Caco-2 (cell line): ENCODE measurements around the gene MYOF. TPM values are rescaled to one million over a fixed set of nuclear protein-coding genes. Genes with fewer than 3 reads are reported as not detected.

Experiments
- BruUV-seq: library from RNA; stranded (reverse); fragments of 400-500 nt; replicated peaks from 2 replicates; lab custom pipeline; 2021; lab: Mats Ljungman, UMichigan
- CTCF ChIA-PET: fragments of 300-600 bp; sonication (Branson Sonifier 250); formaldehyde crosslinking; loops from one replicate; lab custom pipeline; 2022; ENCODE audit warnings: antibody characterized with exemption; lab: Charles Lee
- POLR2A ChIA-PET: fragments of 300-600 bp; sonication (Branson Sonifier 250); formaldehyde crosslinking; loops from one replicate; lab custom pipeline; 2022; ENCODE audit warnings: antibody characterized with exemption; lab: Charles Lee
- DNase-seq, 2 experiments: peaks; one replicate each; pipeline versions ENCODE4 v3.0.0 to v3.0.0-alpha.2; 2020 to 2022
- H3K27me3 ChIP-seq: replicated peaks from 2 replicates; pipeline ENCODE4 v1.6.0; 2011; ENCODE audit warnings: low read length; ENCODE audit not compliant: control insufficient read depth, insufficient read depth
- H3K36me3 ChIP-seq: 2 replicates; pipeline ENCODE4 v1.5.1; 2011; ENCODE audit warnings: low read length; ENCODE audit not compliant: control insufficient read depth, insufficient read depth
- H3K4me1 ChIP-seq: fragments of 250-450 bp; sonication (Bioruptor Pico); 2 replicates; pipeline ENCODE4 v1.5.1; 2020; ENCODE audit warnings: mild to moderate bottlenecking
- H3K4me3 ChIP-seq: 2 replicates; pipeline ENCODE4 v1.5.1; 2011; ENCODE audit warnings: low read depth, mild to moderate bottlenecking, control low read depth, low read length
- H3K9me3 ChIP-seq: fragments of 250-450 bp; sonication (Bioruptor Pico); 2 replicates; pipeline ENCODE4 v1.5.1; 2020; ENCODE audit warnings: mild to moderate bottlenecking, moderate library complexity
- H3K27ac Mint-ChIP-seq: one replicate; pipeline ENCODE4 v1.8.0; 2022; ENCODE audit warnings: mixed read lengths; ENCODE audit not compliant: unreplicated experiment
- H3K27me3 Mint-ChIP-seq: one replicate; pipeline ENCODE4 v1.8.0; 2022; ENCODE audit warnings: mixed read lengths; ENCODE audit not compliant: insufficient read depth, unreplicated experiment
- H3K36me3 Mint-ChIP-seq: one replicate; pipeline ENCODE4 v1.8.0; 2022; ENCODE audit warnings: mild to moderate bottlenecking, mixed read lengths; ENCODE audit not compliant: insufficient read depth, unreplicated experiment
- H3K4me1 Mint-ChIP-seq: one replicate; pipeline ENCODE4 v1.8.0; 2022; ENCODE audit warnings: low read depth, mixed read lengths; ENCODE audit not compliant: unreplicated experiment
- H3K4me3 Mint-ChIP-seq: one replicate; pipeline ENCODE4 v1.8.0; 2022; ENCODE audit warnings: mild to moderate bottlenecking, moderate library complexity, mixed read lengths; ENCODE audit not compliant: unreplicated experiment
- H3K9me3 Mint-ChIP-seq: one replicate; pipeline ENCODE4 v1.8.0; 2022; ENCODE audit warnings: mixed read lengths; ENCODE audit not compliant: unreplicated experiment
- CTCF ChIP-seq, 2 experiments: fragments of 200-600 bp in 1 of 2; IDR thresholded peaks; 1 replicate in 1 of 2; 2 replicates in 1 of 2; pipeline versions ENCODE4 v1.5.1 to v1.8.0; 2011 to 2022; ENCODE audit warnings: antibody characterized with exemption in 1 of 2, control low read depth in 1 of 2, inconsistent platforms in 1 of 2, low read depth in 1 of 2, low read length in 1 of 2, mild to moderate bottlenecking in 1 of 2, moderate library complexity in 1 of 2; ENCODE audit not compliant: insufficient read depth in 1 of 2, severe bottlenecking in 1 of 2, unreplicated experiment in 1 of 2
- intact Hi-C: fragments of 100-400 bp; cut with micrococcal nuclease; formaldehyde crosslinking; loops from one replicate; pipeline ENCODE4 v1.10.0; 2022; ENCODE audit not compliant: unreplicated experiment
- total RNA-seq: library from RNA; stranded (reverse); gene quantifications from 2 replicates; pipeline ENCODE4 v1.2.3, GENCODE V29; 2022

Gene MYOF
- total RNA-seq, 1 experiment from 2014 or later: 148 TPM

- H3K9me3 Mint-ChIP-seq: no peaks in the 10 kb centered on the region
- H3K36me3 ChIP-seq: no peaks in the 10 kb centered on the region
- H3K4me3 Mint-ChIP-seq: no peak overlapping the region
- BruUV-seq: no TSS peak
- H3K4me1 Mint-ChIP-seq: peaks cover 6% of the 10 kb centered on the region
- TF ChIP-seq CTCF (IDR thresholded peaks at IDR 0.05; ENCODE audit: insufficient read depth in 1 of 2, low read depth in 1 of 2, low read length in 1 of 2, severe bottlenecking in 1 of 2, unreplicated experiment in 1 of 2): no peak
- intact Hi-C loops: no loop called here
- H3K4me3 ChIP-seq: no peak overlapping the region
- no peaks in the 10 kb centered on the region for H3K36me3 Mint-ChIP-seq
- H3K27me3 Mint-ChIP-seq: no peaks in the 10 kb centered on the region
- no peak for DNase-seq
- 0 out of 2 replicates have a peak, but pooled peaks cover 6% of the 10 kb centered on the region for H3K9me3 ChIP-seq
- ChIA-PET CTCF (interaction anchor here (0.6 kb wide), 2 partner anchors 75 to 211 kb away, joined by 3 to 4 read pairs; no protein-coding TSS in a partner anchor), POLR2A (no interaction called here)
- H3K27ac Mint-ChIP-seq: no peak overlapping the region
- H3K27me3 ChIP-seq: no peaks in the 10 kb centered on the region
- H3K4me1 ChIP-seq: no peaks in the 10 kb centered on the region
Measured at GRCh38 chr10:93267521-93267920, 214.6 kb downstream of the MYOF start.

- Histone ChIP-seq H3K36me3 (no peaks in the 10 kb centered on the region), H3K4me3 (no peak overlapping the region), H3K9me3 (0 out of 2 replicates have a peak, but pooled peaks cover 6% of the 10 kb centered on the region), H3K4me1 (no peaks in the 10 kb centered on the region), H3K27me3 (no peaks in the 10 kb centered on the region)
- BruUV-seq: no TSS peak
- Mint-ChIP-seq H3K27ac (no peak overlapping the region), H3K36me3 (no peaks in the 10 kb centered on the region), H3K27me3 (no peaks in the 10 kb centered on the region), H3K4me1 (peaks cover 6% of the 10 kb centered on the region), H3K9me3 (no peaks in the 10 kb centered on the region), H3K4me3 (no peak overlapping the region)
- ChIA-PET POLR2A (no interaction called here), CTCF (no interaction called here)
- intact Hi-C loops: no loop called here
- no peak for TF ChIP-seq CTCF (IDR thresholded peaks at IDR 0.05; ENCODE audit: insufficient read depth in 1 of 2, low read depth in 1 of 2, low read length in 1 of 2, severe bottlenecking in 1 of 2, unreplicated experiment in 1 of 2)
- no peak for DNase-seq
Measured at GRCh38 chr10:93266858-93267257, 215.3 kb downstream of the MYOF start.

- Histone ChIP-seq H3K36me3 (no peaks in the 10 kb centered on the region), H3K4me3 (no peak overlapping the region), H3K9me3 (no peaks in the 10 kb centered on the region), H3K4me1 (no peaks in the 10 kb centered on the region), H3K27me3 (no peaks in the 10 kb centered on the region)
- H3K4me3 Mint-ChIP-seq: no peak overlapping the region
- ChIA-PET CTCF (no interaction called here), POLR2A (no interaction called here)
- no peaks in the 10 kb centered on the region for H3K36me3 Mint-ChIP-seq
- no peak for DNase-seq
- no peak for TF ChIP-seq CTCF (IDR thresholded peaks at IDR 0.05; ENCODE audit: insufficient read depth in 1 of 2, low read depth in 1 of 2, low read length in 1 of 2, severe bottlenecking in 1 of 2, unreplicated experiment in 1 of 2)
- H3K4me1 Mint-ChIP-seq: peaks cover 7% of the 10 kb centered on the region
- H3K27me3 Mint-ChIP-seq: no peaks in the 10 kb centered on the region
- no TSS peak for BruUV-seq
- H3K27ac Mint-ChIP-seq: no peak overlapping the region
- intact Hi-C loops: no loop called here
- no peaks in the 10 kb centered on the region for H3K9me3 Mint-ChIP-seq
Measured at GRCh38 chr10:93261961-93262610, 220.0 kb downstream of the MYOF start.
